Measurements from ENCODE around the gene ENPP5.
"Not testable (repeated sequence)": the region's sequence is repeated elsewhere in the genome, so short reads cannot be mapped to it uniquely, and the experiment has no call there.

Gene ENPP5

GRCh38 chr6:46174904-46175303, 4.1 kb upstream of the ENPP5 start:
- no peak for DNase-seq (ENCODE audit: low read depth)

- DNase-seq (ENCODE audit: low read depth), result no peak
These were observed 1.4 kb upstream of the ENPP5 start for GRCh38 chr6:46172176-46172575.

- DNase-seq (ENCODE audit: low read depth), result no peak
These were observed 10.7 kb downstream of the ENPP5 start for GRCh38 chr6:46160102-46160501.

GRCh38 chr6:46159229-46159628, 11.6 kb downstream of the ENPP5 start:
- DNase-seq (ENCODE audit: low read depth), result no peak

GRCh38 chr6:46156701-46157100, 14.1 kb downstream of the ENPP5 start:
- DNase-seq (ENCODE audit: low read depth), result no peak

GRCh38 chr6:46149066-46149465, 21.7 kb downstream of the ENPP5 start:
- DNase-seq (ENCODE audit: low read depth), result not testable (repeated sequence)

GRCh38 chr6:46144270-46144669, 26.5 kb downstream of the ENPP5 start:
- no peak for DNase-seq (ENCODE audit: low read depth)

- DNase-seq (ENCODE audit: low read depth), result no peak
These were observed 32.5 kb downstream of the ENPP5 start for GRCh38 chr6:46138281-46138680.

- no peak for DNase-seq (ENCODE audit: low read depth)
These were observed 33.4 kb downstream of the ENPP5 start for GRCh38 chr6:46137387-46137786.

- DNase-seq (ENCODE audit: low read depth), result no peak
These were observed 33.9 kb downstream of the ENPP5 start for GRCh38 chr6:46136831-46137230.

GRCh38 chr6:46135176-46135575, 35.6 kb downstream of the ENPP5 start:
- no peak for DNase-seq (ENCODE audit: low read depth)

- no peak for DNase-seq (ENCODE audit: low read depth)
These were observed 36.6 kb downstream of the ENPP5 start for GRCh38 chr6:46134216-46134615.

- not testable (repeated sequence) for DNase-seq (ENCODE audit: low read depth)
These were observed 39.5 kb downstream of the ENPP5 start for GRCh38 chr6:46131291-46131690.

GRCh38 chr6:46130666-46131065, 40.1 kb downstream of the ENPP5 start:
- DNase-seq (ENCODE audit: low read depth), result no peak

- peak; percentile 63 for DNase-seq (ENCODE audit: low read depth)
These were observed 40.9 kb downstream of the ENPP5 start, which contains the start of gene ENPP4 for GRCh38 chr6:46129629-46130511. TSS of gene ENPP4 (plus strand) at chr6:46129989. CDS start at chr6:46139584, 9,595 bp downstream.

GRCh38 chr6:46129291-46129628, 41.5 kb downstream of the ENPP5 start:
- DNase-seq (ENCODE audit: low read depth), result no peak

- no peak for DNase-seq (ENCODE audit: low read depth)
These were observed 42.3 kb downstream of the ENPP5 start for GRCh38 chr6:46128476-46128875.

- not testable (repeated sequence) for DNase-seq (ENCODE audit: low read depth)
These were observed 51.1 kb downstream of the ENPP5 start for GRCh38 chr6:46119679-46120078.

GRCh38 chr6:46118836-46119235, 51.9 kb downstream of the ENPP5 start:
- DNase-seq (ENCODE audit: low read depth), result no peak

- no peak for DNase-seq (ENCODE audit: low read depth)
These were observed 52.6 kb downstream of the ENPP5 start for GRCh38 chr6:46118157-46118556.

- DNase-seq (ENCODE audit: low read depth), result no peak
These were observed 54.5 kb downstream of the ENPP5 start for GRCh38 chr6:46116289-46116688.

- no peak for DNase-seq (ENCODE audit: low read depth)
These were observed 55.1 kb downstream of the ENPP5 start for GRCh38 chr6:46115634-46116033.

- DNase-seq (ENCODE audit: low read depth), result no peak
These were observed 57.4 kb downstream of the ENPP5 start for GRCh38 chr6:46113370-46113769.
